HepG2 (cell line): ENCODE results near the gene PCYT2. TPM values are rescaled to one million over a fixed set of nuclear protein-coding genes. Genes with fewer than 3 reads are reported as not detected.

Experiments
- BORCS8-MEF2B ChIP-seq: sonication (generic); formaldehyde crosslinking; IDR thresholded peaks from 2 replicates; pipeline ENCODE4 v1.8.0; 2022; ENCODE audit warnings: mild to moderate bottlenecking, missing genetic modification reagents
- FLYWCH1 ChIP-seq: sonication (generic); formaldehyde crosslinking; IDR thresholded peaks from 2 replicates; pipeline ENCODE4 v1.8.1; 2023; ENCODE audit warnings: mild to moderate bottlenecking, missing genetic modification reagents
- FOSL2 ChIP-seq: sonication (generic); formaldehyde crosslinking; IDR thresholded peaks from 2 replicates; pipeline ENCODE4 v1.4.0; 2020; ENCODE audit warnings: missing genetic modification reagents
- FOXA3 ChIP-seq: IDR thresholded peaks from 2 replicates; pipeline ENCODE4 v1.6.1; 2016; ENCODE audit warnings: missing genetic modification reagents, missing compliant biosample characterization
- HNRNPH1 ChIP-seq: fragments of 200-400 bp; formaldehyde crosslinking; optimal IDR thresholded peaks from 2 replicates; pipeline ENCODE3; 2017; ENCODE audit warnings: mild to moderate bottlenecking, low read depth, low read length
- KDM5A ChIP-seq: fragments of 200-600 bp; sonication (generic); IDR thresholded peaks from 2 replicates; pipeline ENCODE4 v1.7.0; 2018; ENCODE audit warnings: antibody characterized with exemption, mild to moderate bottlenecking, low read length, borderline replicate concordance
- KLF6 ChIP-seq: IDR thresholded peaks from 2 replicates; pipeline ENCODE4 v1.8.0; 2016; ENCODE audit warnings: missing biosample characterization, missing genetic modification reagents
- REXO4 ChIP-seq: sonication (generic); formaldehyde crosslinking; IDR thresholded peaks from 2 replicates; pipeline ENCODE4 v1.8.0; 2022; ENCODE audit warnings: missing genetic modification reagents, mild to moderate bottlenecking, borderline replicate concordance
- SMARCC2 ChIP-seq: fragments of 450-650 bp; IDR thresholded peaks from 2 replicates; pipeline ENCODE4 v1.6.1; 2017; ENCODE audit warnings: antibody characterized with exemption, mild to moderate bottlenecking
- SNAPC2 ChIP-seq: sonication (generic); formaldehyde crosslinking; IDR thresholded peaks from 2 replicates; pipeline ENCODE4 v1.8.1; 2022; ENCODE audit warnings: mild to moderate bottlenecking, missing genetic modification reagents
- YEATS4 ChIP-seq: sonication (generic); formaldehyde crosslinking; IDR thresholded peaks from 2 replicates; pipeline ENCODE4 v1.4.0; 2020; ENCODE audit warnings: missing genetic modification reagents, borderline replicate concordance
- ZBTB40 ChIP-seq, 2 experiments: fragments of 450-650 bp in 1 of 2; sonication (generic) in 1 of 2; formaldehyde crosslinking in 1 of 2; IDR thresholded peaks; 2 replicates each; pipeline versions ENCODE4 v1.6.1 to v1.8.0; 2016 to 2022; ENCODE audit warnings: antibody characterized with exemption in 1 of 2, mild to moderate bottlenecking in 1 of 2, missing genetic modification reagents in 1 of 2
- ZFY ChIP-seq: sonication (generic); formaldehyde crosslinking; IDR thresholded peaks from 2 replicates; pipeline ENCODE4 v1.4.0; 2020; ENCODE audit warnings: missing genetic modification reagents
- ZMYM2 ChIP-seq: sonication (generic); formaldehyde crosslinking; IDR thresholded peaks from 2 replicates; pipeline ENCODE4 v1.8.0; 2022; ENCODE audit warnings: mild to moderate bottlenecking, missing genetic modification reagents
- ZNF274 ChIP-seq: sonication (generic); formaldehyde crosslinking; IDR thresholded peaks from 2 replicates; pipeline ENCODE4 v1.5.1; 2020; ENCODE audit warnings: mild to moderate bottlenecking, missing genetic modification reagents
- ZNF589 ChIP-seq: sonication (generic); formaldehyde crosslinking; conservative IDR thresholded peaks from 2 replicates; pipeline ENCODE4 v1.8.0; 2022; ENCODE audit warnings: mild to moderate bottlenecking, moderate library complexity, missing genetic modification reagents
- ZNF761 ChIP-seq: sonication (generic); formaldehyde crosslinking; conservative IDR thresholded peaks from 2 replicates; pipeline ENCODE4 v1.4.0; 2020; ENCODE audit warnings: mild to moderate bottlenecking, missing genetic modification reagents
- ZNF770 ChIP-seq: sonication (generic); formaldehyde crosslinking; IDR thresholded peaks from 2 replicates; pipeline ENCODE4 v1.5.0; 2020; ENCODE audit warnings: mild to moderate bottlenecking, missing genetic modification reagents
- ZNF788 ChIP-seq: sonication (generic); formaldehyde crosslinking; IDR thresholded peaks from 2 replicates; pipeline ENCODE4 v1.5.0; 2020; ENCODE audit warnings: mild to moderate bottlenecking, missing genetic modification reagents, borderline replicate concordance
- polyA plus RNA-seq, 8 experiments: library from polyadenylated mRNA; depleted of rRNA in 3 of 8; stranded (reverse) in 7 of 8; unstranded in 1 of 8; fragments of >200 nt; fragmentation: Illumina TruSeq in 4 of 8; extraction: Trizol in 4 of 8; gene quantifications; 2 replicates each; pipeline versions ENCODE4 v1.2.1 to v1.2.3, GENCODE V29; 2011 to 2016; ENCODE audit warnings: low read depth in 4 of 8, missing spikeins in 1 of 8, mixed read lengths in 1 of 8; ENCODE audit not compliant: insufficient read depth in 1 of 8
- total RNA-seq, 5 experiments: library from RNA; depleted of rRNA; stranded (reverse); fragments of >200 nt; fragmentation: Illumina TruSeq; extraction: Trizol; gene quantifications; 2 replicates each; pipeline ENCODE4 v1.2.3, GENCODE V29; 2016; ENCODE audit warnings: low read depth in 1 of 5

PCYT2 gene
- total and polyA plus RNA-seq, 2 of the 13 experiments (the other 11 are each of a cell fraction or from before 2014, with no cell fraction given) = 147 to 297 TPM

- TF ChIP-seq ZBTB40 (IDR thresholded peaks at IDR 0.05) (no peak), ZBTB40 (CRISPR knock-in tag; IDR thresholded peaks at IDR 0.05) (no peak; the same call in 1 of the 2 replicates), HNRNPH1 (no peak), SMARCC2 (no peak), KLF6 (0 out of 2 replicates have a peak, but pooled peaks have one; percentile 1), ZFY (CRISPR knock-in tag) (no peak), ZNF589 (CRISPR knock-in tag) (peak; percentile 79), ZNF274 (CRISPR knock-in tag) (no peak), YEATS4 (CRISPR knock-in tag) (no peak), ZNF788 (CRISPR knock-in tag) (peak; percentile 57; the same call in 1 of the 2 replicates), ZMYM2 (CRISPR knock-in tag) (peak; percentile 11; the same call in 1 of the 2 replicates), KDM5A (no peak), SNAPC2 (0 out of 2 replicates have a peak, but pooled peaks have one; percentile 57), FOXA3 (CRISPR knock-in tag) (0 out of 2 replicates have a peak, but pooled peaks have one; percentile 13), REXO4 (CRISPR knock-in tag) (peak; percentile 89; the same call in 1 of the 2 replicates), BORCS8-MEF2B (CRISPR knock-in tag) (peak; percentile 35; the same call in 1 of the 2 replicates), FLYWCH1 (0 out of 2 replicates have a peak, but pooled peaks have one; percentile 39), ZNF761 (CRISPR knock-in tag) (no peak), ZNF770 (CRISPR knock-in tag) (peak; percentile 76), FOSL2 (CRISPR knock-in tag) (no peak)
Measured at GRCh38 chr17:81867991-81868673, 43.1 kb downstream of the PCYT2 start (continued).
